Upper lobe of right lung (tissue), 1 donor: Measurements from ENCODE around the gene STK11. TPM values are rescaled to one million over a fixed set of nuclear protein-coding genes. Genes with fewer than 3 reads are reported as not detected.
A peak's percentile ranks its signal among the peaks of the same experiment; 100 is the strongest.
"Not testable (repeated sequence)": the region's sequence is repeated elsewhere in the genome, so short reads cannot be mapped to it uniquely, and the experiment has no call there.

Source experiments
- ATAC-seq: fragments of 200-7000 bp; cut with Tn5 transposase; one replicate; pipeline ENCODE4 v1.9.1; 2020; ENCODE audit warnings: mild to moderate bottlenecking, moderate library complexity
- DNase-seq: peaks from one replicate; pipeline ENCODE4 v3.0.0-alpha.2; 2020
- H3K27ac ChIP-seq: fragments of 200-600 bp; one replicate; pipeline ENCODE4 v1.8.0; 2022
- H3K27me3 ChIP-seq: fragments of 200-600 bp; one replicate; pipeline ENCODE4 v1.8.0; 2022; ENCODE audit warnings: mild to moderate bottlenecking
- H3K36me3 ChIP-seq: fragments of 200-600 bp; one replicate; pipeline ENCODE4 v1.8.0; 2022
- H3K4me1 ChIP-seq: fragments of 200-600 bp; one replicate; pipeline ENCODE4 v1.8.0; 2022
- H3K4me3 ChIP-seq: fragments of 200-600 bp; one replicate; pipeline ENCODE4 v1.8.0; 2022; ENCODE audit warnings: mild to moderate bottlenecking
- H3K9me3 ChIP-seq: fragments of 200-600 bp; one replicate; pipeline ENCODE4 v1.8.0; 2022
- CTCF ChIP-seq: fragments of 200-600 bp; IDR thresholded peaks from one replicate; pipeline ENCODE4 v1.8.0; 2022; ENCODE audit warnings: antibody characterized with exemption
- intact Hi-C: fragments of 100-400 bp; cut with DNase I; formaldehyde crosslinking; loops from one replicate; pipeline ENCODE4 v1.11.0; 2022
- total RNA-seq: library from RNA; stranded (reverse); fragmentation: NEBNext Ultra II Directional; extraction: Animal tissue kit (Norgen Biotek cat#: 25700); gene quantifications from one replicate; pipeline ENCODE4 v1.2.1, GENCODE V29; 2021
- donor health status: DM: no; HTN: yes; CAD: no; lungs with severe emphysema.

Gene STK11
- total RNA-seq, 1 donor from 2014 or later = 51.8 TPM

GRCh38 chr19:1244693-1245451 lies 39.3 kb downstream of the STK11 start:
- intact Hi-C loops = no loop called here
- H3K4me3 ChIP-seq = peak overlapping the region; percentile 34
- H3K9me3 ChIP-seq = no peaks in the 10 kb centered on the region
- DNase-seq (peak; percentile 92), ATAC-seq (peak; percentile 40)
- H3K4me1 ChIP-seq = peaks cover 60% of the 10 kb centered on the region
- H3K27me3 ChIP-seq = no peaks in the 10 kb centered on the region
- H3K36me3 ChIP-seq = no peaks in the 10 kb centered on the region
- no peak for TF ChIP-seq CTCF
- H3K27ac ChIP-seq = peak overlapping the region; percentile 83

GRCh38 chr19:1245494-1246264 lies 40.1 kb downstream of the STK11 start:
- no peaks in the 10 kb centered on the region for H3K9me3 ChIP-seq
- no peaks in the 10 kb centered on the region for H3K36me3 ChIP-seq
- no peak for TF ChIP-seq CTCF
- peaks cover 56% of the 10 kb centered on the region for H3K4me1 ChIP-seq
- intact Hi-C loops = no loop called here
- DNase-seq = peak; percentile 83
- no peaks in the 10 kb centered on the region for H3K27me3 ChIP-seq
- H3K4me3 ChIP-seq = peak overlapping the region; percentile 34
- H3K27ac ChIP-seq = peak overlapping the region; percentile 83
- ATAC-seq = no peak

- not testable (repeated sequence) for DNase-seq
These were observed 40.9 kb downstream of the STK11 start for GRCh38 chr19:1246265-1247087.

GRCh38 chr19:1247748-1248138 lies 42.2 kb downstream of the STK11 start:
- Histone ChIP-seq H3K27me3 (no peaks in the 10 kb centered on the region), H3K27ac (peak overlapping the region; percentile 98), H3K4me3 (peak overlapping the region; percentile 81), H3K4me1 (peaks cover 42% of the 10 kb centered on the region), H3K36me3 (peaks cover 4% of the 10 kb centered on the region), H3K9me3 (no peaks in the 10 kb centered on the region)
- intact Hi-C loops = no loop called here
- DNase-seq (no peak), ATAC-seq (no peak)
- no peak for TF ChIP-seq CTCF

More at GRCh38 chr19:1246265-1247087, 40.9 kb downstream of the STK11 start:
- peaks cover 49% of the 10 kb centered on the region for H3K4me1 ChIP-seq
- intact Hi-C loops, ATAC-seq, H3K36me3 ChIP-seq, H3K4me3 ChIP-seq, H3K9me3 ChIP-seq, H3K27me3 ChIP-seq: not testable (repeated sequence)
- H3K27ac ChIP-seq = peak overlapping the region; percentile 98

- H3K4me3 ChIP-seq = peak within 1 kb of the TSS; percentile 81
- intact Hi-C loops = no loop called here
- no peaks in the 10 kb centered on the region for H3K9me3 ChIP-seq
- peak within 1 kb of the TSS; percentile 98 for H3K27ac ChIP-seq
- H3K27me3 ChIP-seq = no peaks in the 10 kb centered on the region
- TF ChIP-seq CTCF = peak; percentile 48
- peaks cover 37% of the 10 kb centered on the region for H3K4me1 ChIP-seq
- DNase-seq (peak; percentile 95), ATAC-seq (peak; percentile 30)
- H3K36me3 ChIP-seq = peaks cover 4% of the 10 kb centered on the region
These were observed 42.7 kb downstream of the STK11 start, which contains the start of gene MIDN for GRCh38 chr19:1248139-1248785. Gene MIDN (plus strand): TSS chr19:1248583. CDS start chr19:1250297, 1,714 bp downstream.
